DOHH2 (cell line): ENCODE measurements around the gene UCHL3.

ENCODE experiments used
- H3F3A ChIP-seq: fragments of 200-600 bp; sonication (generic), shearing (Covaris generic); 2 replicates; pipeline ENCODE4 v1.6.0; 2016; ENCODE audit warnings: antibody characterized with exemption, mild to moderate bottlenecking; ENCODE audit not compliant: control insufficient read depth, insufficient read depth
- H3K27ac ChIP-seq: fragments of 200-600 bp; sonication (generic); 2 replicates; pipeline ENCODE4 v1.5.1; 2014; ENCODE audit warnings: low read depth, mild to moderate bottlenecking, low read length, moderate library complexity
- H3K27me3 ChIP-seq: fragments of 200-600 bp; sonication (generic); 2 replicates; pipeline ENCODE4 v1.6.1; 2014; ENCODE audit warnings: mild to moderate bottlenecking, low read length, mixed read lengths; ENCODE audit not compliant: control insufficient read depth
- H3K36me3 ChIP-seq: fragments of 200-600 bp; sonication (generic); 2 replicates; pipeline ENCODE4 v1.6.1; 2014; ENCODE audit warnings: mild to moderate bottlenecking, low read length, moderate library complexity, mixed read lengths; ENCODE audit not compliant: control insufficient read depth
- H3K4me1 ChIP-seq: fragments of 200-600 bp; sonication (generic); 2 replicates; pipeline ENCODE4 v1.6.1; 2014; ENCODE audit warnings: mild to moderate bottlenecking, low read length, mixed read lengths; ENCODE audit not compliant: control insufficient read depth
- H3K4me2 ChIP-seq: fragments of 200-600 bp; sonication (generic); 2 replicates; pipeline ENCODE4 v1.6.0; 2014; ENCODE audit warnings: mild to moderate bottlenecking, low read length, moderate library complexity
- H3K4me3 ChIP-seq: fragments of 200-600 bp; sonication (generic); 2 replicates; pipeline ENCODE4 v1.5.1; 2014; ENCODE audit warnings: mild to moderate bottlenecking, low read length, mixed read lengths
- H3K79me2 ChIP-seq: fragments of 200-600 bp; sonication (generic); 2 replicates; pipeline ENCODE4 v1.6.1; 2014; ENCODE audit warnings: mild to moderate bottlenecking, low read length, mixed read lengths; ENCODE audit not compliant: control insufficient read depth
- H3K9me2 ChIP-seq: fragments of 200-600 bp; sonication (generic); replicated peaks from 2 replicates; pipeline ENCODE4 v1.6.1; 2014; ENCODE audit warnings: mild to moderate bottlenecking, low read length, mixed read lengths; ENCODE audit not compliant: control insufficient read depth
- H3K9me3 ChIP-seq: fragments of 200-600 bp; sonication (generic); 2 replicates; pipeline ENCODE4 v1.6.1; 2014; ENCODE audit warnings: antibody characterized with exemption, low read length, mixed read lengths; ENCODE audit not compliant: control insufficient read depth, insufficient read depth
- H4K20me1 ChIP-seq: fragments of 200-600 bp; sonication (generic); 2 replicates; pipeline ENCODE4 v1.6.0; 2014; ENCODE audit warnings: low read depth, mild to moderate bottlenecking, antibody characterized with exemption, low read length, moderate library complexity; ENCODE audit not compliant: control insufficient read depth, insufficient read depth
- EZH2phosphoT487 ChIP-seq: fragments of 200-600 bp; sonication (generic); IDR thresholded peaks from 2 replicates; pipeline ENCODE4 v1.6.1; 2017; ENCODE audit warnings: borderline replicate concordance, mild to moderate bottlenecking, antibody characterized with exemption, low read length, moderate library complexity, mixed read lengths
- TF ChIP-seq, protein P1 (sequence below): fragments of 200-600 bp; sonication (generic); IDR thresholded peaks from one replicate; pipeline ENCODE4 v1.5.1; 2014; ENCODE audit warnings: antibody characterized with exemption, mild to moderate bottlenecking, low read depth, low read length; ENCODE audit not compliant: poor library complexity, severe bottlenecking

Gene UCHL3

GRCh38 chr13:75550159-75550567, 572 bp downstream of the UCHL3 start:
- Histone ChIP-seq H3K4me1 (peaks cover 59% of the 10 kb centered on the region), H3K9me2 (no peaks in the 10 kb centered on the region), H4K20me1 (0 out of 2 replicates have a peak, but pooled peaks cover 5% of the 10 kb centered on the region), H3K4me2 (peak overlapping the region; percentile 84), H3K36me3 (peaks cover 39% of the 10 kb centered on the region), H3F3A (no peaks in the 10 kb centered on the region), H3K27me3 (no peaks in the 10 kb centered on the region), H3K9me3 (no peaks in the 10 kb centered on the region), H3K79me2 (peaks cover 61% of the 10 kb centered on the region), H3K27ac (no peak overlapping the region), H3K4me3 (peak overlapping the region; percentile 95)
- TF ChIP-seq, protein P1, sequence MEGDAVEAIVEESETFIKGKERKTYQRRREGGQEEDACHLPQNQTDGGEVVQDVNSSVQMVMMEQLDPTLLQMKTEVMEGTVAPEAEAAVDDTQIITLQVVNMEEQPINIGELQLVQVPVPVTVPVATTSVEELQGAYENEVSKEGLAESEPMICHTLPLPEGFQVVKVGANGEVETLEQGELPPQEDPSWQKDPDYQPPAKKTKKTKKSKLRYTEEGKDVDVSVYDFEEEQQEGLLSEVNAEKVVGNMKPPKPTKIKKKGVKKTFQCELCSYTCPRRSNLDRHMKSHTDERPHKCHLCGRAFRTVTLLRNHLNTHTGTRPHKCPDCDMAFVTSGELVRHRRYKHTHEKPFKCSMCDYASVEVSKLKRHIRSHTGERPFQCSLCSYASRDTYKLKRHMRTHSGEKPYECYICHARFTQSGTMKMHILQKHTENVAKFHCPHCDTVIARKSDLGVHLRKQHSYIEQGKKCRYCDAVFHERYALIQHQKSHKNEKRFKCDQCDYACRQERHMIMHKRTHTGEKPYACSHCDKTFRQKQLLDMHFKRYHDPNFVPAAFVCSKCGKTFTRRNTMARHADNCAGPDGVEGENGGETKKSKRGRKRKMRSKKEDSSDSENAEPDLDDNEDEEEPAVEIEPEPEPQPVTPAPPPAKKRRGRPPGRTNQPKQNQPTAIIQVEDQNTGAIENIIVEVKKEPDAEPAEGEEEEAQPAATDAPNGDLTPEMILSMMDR = no peak
- no peak for TF ChIP-seq EZH2phosphoT487

- peaks cover 53% of the 10 kb centered on the region for H3K36me3 ChIP-seq
- H3K4me3 ChIP-seq = peak overlapping the region; percentile 25
- H3K4me1 ChIP-seq = peaks cover 75% of the 10 kb centered on the region
- no peaks in the 10 kb centered on the region for H3K9me2 ChIP-seq
- peaks cover 92% of the 10 kb centered on the region for H3K79me2 ChIP-seq
- H3K27ac ChIP-seq = no peak overlapping the region
- peaks cover 2% of the 10 kb centered on the region; the same call in 1 of the 2 replicates for H3F3A ChIP-seq
- TF ChIP-seq, protein P1 = no peak
- no peak for TF ChIP-seq EZH2phosphoT487
- no peaks in the 10 kb centered on the region for H3K9me3 ChIP-seq
- H4K20me1 ChIP-seq = 0 out of 2 replicates have a peak, but pooled peaks cover 5% of the 10 kb centered on the region
- peak overlapping the region; percentile 53 for H3K4me2 ChIP-seq
- no peaks in the 10 kb centered on the region for H3K27me3 ChIP-seq
Measured at GRCh38 chr13:75554464-75554863, 4.9 kb downstream of the UCHL3 start.

DNA sequence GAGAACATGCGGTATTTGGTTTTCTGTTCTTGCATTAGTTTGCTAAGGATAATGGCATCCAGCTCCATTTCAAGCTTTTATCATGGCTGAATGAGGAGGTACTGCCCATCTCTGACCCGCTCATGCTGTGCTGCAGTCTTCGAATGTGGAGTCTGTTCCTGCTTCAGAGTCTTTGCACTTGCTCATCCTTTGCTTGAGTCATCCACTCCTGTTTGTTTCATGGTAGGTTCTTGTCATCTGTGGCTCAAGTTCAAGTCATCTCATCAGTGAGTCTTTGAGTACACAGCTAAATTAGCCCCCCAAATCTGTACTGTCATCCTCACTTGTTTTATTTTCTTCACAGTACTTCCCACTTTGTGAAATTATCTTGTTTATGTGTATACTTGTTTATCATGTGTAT, 5.4 kb downstream of the UCHL3 start:
- no peaks in the 10 kb centered on the region for H3K9me2 ChIP-seq
- peaks cover 90% of the 10 kb centered on the region for H3K79me2 ChIP-seq
- no peak overlapping the region for H3K4me3 ChIP-seq
- no peaks in the 10 kb centered on the region for H3K9me3 ChIP-seq
- H3F3A ChIP-seq = peaks cover 2% of the 10 kb centered on the region; the same call in 1 of the 2 replicates
- peak overlapping the region; percentile 53; the same call in 1 of the 2 replicates for H3K4me2 ChIP-seq
- H3K36me3 ChIP-seq = peaks cover 57% of the 10 kb centered on the region
- peaks cover 75% of the 10 kb centered on the region for H3K4me1 ChIP-seq
- 0 out of 2 replicates have a peak, but pooled peaks cover 5% of the 10 kb centered on the region for H4K20me1 ChIP-seq
- no peak overlapping the region for H3K27ac ChIP-seq
- TF ChIP-seq, protein P1 = no peak
- TF ChIP-seq EZH2phosphoT487 = no peak
- H3K27me3 ChIP-seq = no peaks in the 10 kb centered on the region
